Liver (tissue), 3 donors: Measurements from ENCODE around the gene PLSCR3.

Experiments
- CTCF ChIP-seq: fragments of 150-350 bp; IDR thresholded peaks from 2 replicates; pipeline ENCODE4 v1.5.1; 2017; ENCODE audit warnings: improper control_type of control experiment, low read depth, low read length; ENCODE audit not compliant: missing input control
- SP1 ChIP-seq: IDR thresholded peaks from 2 replicates; pipeline ENCODE4 v1.6.1; 2018; ENCODE audit warnings: antibody characterized with exemption, mild to moderate bottlenecking
- donor health status: healthy.
- donor health status: healthy.

- TF ChIP-seq CTCF (no peak), SP1 (no peak)
Measured at GRCh38 chr17:7354262-7354843, 40.0 kb downstream of the PLSCR3 start.
